GM13977 (cell line): ENCODE data around the gene PRR23B.

ENCODE experiments used
- DNase-seq: peaks from one replicate; pipeline ENCODE4 v3.0.0; 2012; ENCODE audit warnings: low spot score
- in situ Hi-C: fragments of 300-500 bp; cut with MboI; formaldehyde crosslinking; loops from one replicate; pipeline ENCODE4 v1.12.0; 2022; ENCODE audit warnings: low sequenced_read_pairs, low pct_unique_long_range_greater_than_20kb, mixed read lengths, inconsistent platforms; ENCODE audit not compliant: unreplicated experiment
- TF ChIP-seq, protein P1 (sequence below): IDR thresholded peaks from 2 replicates; pipeline ENCODE4 v1.5.1; 2012; ENCODE audit warnings: mild to moderate bottlenecking, control low read depth; ENCODE audit not compliant: insufficient read depth; ENCODE audit errors: extremely low read depth, missing control alignments

PRR23B gene

DNA sequence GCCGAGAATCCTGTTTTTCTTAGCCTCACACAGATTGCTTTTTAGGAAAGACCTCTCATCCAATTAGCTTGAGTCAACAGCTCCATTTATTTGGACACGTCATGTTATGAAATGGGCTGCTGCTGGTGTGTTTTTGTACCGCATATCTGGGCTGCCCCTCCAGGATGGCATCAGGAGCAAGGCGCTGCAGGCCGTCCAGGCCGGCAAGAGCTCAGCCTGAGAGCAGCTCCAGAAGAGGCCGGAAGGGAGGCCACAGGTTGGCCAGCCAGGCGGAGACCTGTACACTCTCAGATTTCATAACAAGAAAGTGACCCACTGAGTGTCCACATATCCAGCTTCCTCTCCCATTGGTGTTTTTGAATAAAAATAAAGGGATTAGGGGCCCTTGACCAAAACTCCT lies 45.4 kb downstream of the PRR23B start:
- TF ChIP-seq, protein P1, sequence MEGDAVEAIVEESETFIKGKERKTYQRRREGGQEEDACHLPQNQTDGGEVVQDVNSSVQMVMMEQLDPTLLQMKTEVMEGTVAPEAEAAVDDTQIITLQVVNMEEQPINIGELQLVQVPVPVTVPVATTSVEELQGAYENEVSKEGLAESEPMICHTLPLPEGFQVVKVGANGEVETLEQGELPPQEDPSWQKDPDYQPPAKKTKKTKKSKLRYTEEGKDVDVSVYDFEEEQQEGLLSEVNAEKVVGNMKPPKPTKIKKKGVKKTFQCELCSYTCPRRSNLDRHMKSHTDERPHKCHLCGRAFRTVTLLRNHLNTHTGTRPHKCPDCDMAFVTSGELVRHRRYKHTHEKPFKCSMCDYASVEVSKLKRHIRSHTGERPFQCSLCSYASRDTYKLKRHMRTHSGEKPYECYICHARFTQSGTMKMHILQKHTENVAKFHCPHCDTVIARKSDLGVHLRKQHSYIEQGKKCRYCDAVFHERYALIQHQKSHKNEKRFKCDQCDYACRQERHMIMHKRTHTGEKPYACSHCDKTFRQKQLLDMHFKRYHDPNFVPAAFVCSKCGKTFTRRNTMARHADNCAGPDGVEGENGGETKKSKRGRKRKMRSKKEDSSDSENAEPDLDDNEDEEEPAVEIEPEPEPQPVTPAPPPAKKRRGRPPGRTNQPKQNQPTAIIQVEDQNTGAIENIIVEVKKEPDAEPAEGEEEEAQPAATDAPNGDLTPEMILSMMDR: no peak
- in situ Hi-C loops: no loop called here
- no peak for DNase-seq

GRCh38 chr3:138974462-138974861 lies 46.3 kb downstream of the PRR23B start:
- TF ChIP-seq, protein P1: no peak
- DNase-seq: no peak
- in situ Hi-C loops: no loop called here

DNA sequence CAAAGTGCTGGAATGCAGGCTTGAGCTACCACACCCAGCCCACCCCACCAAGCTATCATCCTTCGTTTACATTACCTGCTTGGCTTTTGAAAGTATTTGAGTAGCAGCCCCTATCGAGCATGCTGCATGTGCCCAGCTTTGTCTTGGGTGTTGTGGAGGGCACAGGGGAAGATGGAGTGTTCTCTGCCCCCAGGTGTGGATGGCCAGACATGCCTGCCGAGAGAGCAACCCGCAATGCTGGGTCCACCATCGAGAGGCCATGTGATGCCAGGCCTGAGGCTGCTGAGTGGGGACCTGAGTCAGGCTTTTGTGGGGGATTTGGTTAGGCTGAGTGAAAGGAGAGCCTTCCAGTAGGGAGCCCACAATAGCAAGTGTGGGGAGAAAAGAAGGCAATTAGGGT lies 47.8 kb downstream of the PRR23B start:
- no peak for DNase-seq
- in situ Hi-C loops: no loop called here
- TF ChIP-seq, protein P1: no peak

DNA sequence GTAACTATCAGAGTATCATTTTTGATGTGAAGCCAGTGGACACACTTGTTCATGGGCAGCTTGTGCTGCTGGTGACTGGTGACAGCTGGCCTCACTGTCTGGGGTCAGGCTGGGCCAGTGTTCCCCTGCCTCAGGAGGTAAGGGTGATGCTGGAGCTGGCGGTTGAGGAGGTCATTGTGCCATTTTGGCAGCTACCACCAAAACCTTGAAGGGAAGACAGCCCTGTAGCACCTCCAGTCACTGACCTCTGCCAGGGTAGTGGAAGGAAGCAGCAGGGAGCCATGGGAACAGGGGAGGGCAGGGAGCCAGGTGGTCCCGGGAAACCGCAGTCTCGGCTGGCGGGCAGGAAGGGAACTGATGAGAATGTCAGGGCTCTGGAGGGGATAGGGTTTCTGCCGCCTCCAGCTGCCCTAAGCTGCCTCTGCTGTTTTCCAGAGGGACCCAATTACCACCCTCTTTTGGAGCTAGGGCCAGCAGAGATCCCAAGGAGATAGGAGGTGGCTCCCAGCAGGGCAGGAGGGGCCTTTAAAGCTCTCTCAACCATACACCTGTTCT lies 48.9 kb downstream of the PRR23B start:
- in situ Hi-C loops: no loop called here
- DNase-seq: no peak
- TF ChIP-seq, protein P1: no peak
